Measurements from ENCODE around the gene DEFB132. TPM values are rescaled to one million over a fixed set of nuclear protein-coding genes. Genes with fewer than 3 reads are reported as not detected.

The DEFB132 gene
- total RNA-seq, 2 experiments from 2014 or later: not detected

DNA sequence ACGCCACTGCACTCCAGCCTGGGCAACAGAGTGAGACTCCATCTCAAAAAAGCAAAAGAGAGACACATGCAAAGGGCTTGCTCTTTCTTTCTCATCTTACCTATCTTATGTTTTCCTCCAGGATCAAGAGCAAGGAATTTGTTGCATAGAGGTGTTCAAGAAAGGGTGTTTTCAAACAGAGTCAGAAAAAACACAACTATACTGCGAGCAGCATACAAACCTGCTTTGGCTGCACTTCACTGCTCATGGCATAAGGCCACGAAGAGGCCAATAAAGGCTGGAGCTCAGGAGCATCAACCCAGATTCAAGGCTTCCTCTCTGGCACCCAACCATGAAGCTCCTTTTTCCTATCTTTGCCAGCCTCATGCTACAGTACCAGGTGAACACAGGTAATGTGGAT lies 30.6 kb upstream of the DEFB132 start, which contains the start of gene DEFB129:
Gene DEFB129 (plus strand): TSS at position 301 of the 400 bp plus-strand sequence. CDS start 31 bp downstream, at position 332.
- intact Hi-C loops (cut with micrococcal nuclease; ENCODE audit: unreplicated experiment): no loop called here
- ChIA-PET CTCF (ENCODE audit: unreplicated experiment) (no interaction called here), POLR2A (interaction anchor here (0.7 kb wide), 1 partner anchor 176 kb away, joined by 4 read pairs; no protein-coding TSS in a partner anchor)
- H3K36me3 ChIP-seq (ENCODE audit: insufficient read depth, low read length): no peaks in the 10 kb centered on the region
- DNase-seq (ENCODE audit: low spot score): no peak
- no peak within 1 kb of the TSS for H3K27ac ChIP-seq (ENCODE audit: low read depth, low read length, poor library complexity, severe bottlenecking)
- no peaks in the 10 kb centered on the region for H3K4me1 ChIP-seq (ENCODE audit: insufficient read depth, low read length, poor library complexity, severe bottlenecking)
- H3K4me3 ChIP-seq (ENCODE audit: low read depth, low read length, poor library complexity, severe bottlenecking): no peak within 1 kb of the TSS
- no TSS peak for BruUV-seq (replicated peaks)
- no peak within 1 kb of the TSS for H3K4me2 ChIP-seq (ENCODE audit: low read length)
- H4K20me1 ChIP-seq (ENCODE audit: insufficient read depth, low read length): no peaks in the 10 kb centered on the region
- H3K9me3 ChIP-seq (ENCODE audit: low read length): no peaks in the 10 kb centered on the region
- TF ChIP-seq CTCF (conservative IDR thresholded peaks at IDR 0.05; ENCODE audit: low read length): no peak
- TF ChIP-seq EZH2phosphoT487 (IDR thresholded peaks at IDR 0.05; ENCODE audit: borderline replicate concordance, low read depth, low read length): no peak
- no peak within 1 kb of the TSS for H2AFZ ChIP-seq (ENCODE audit: low read length)
- no peaks in the 10 kb centered on the region for H3K9me2 ChIP-seq (ENCODE audit: insufficient read depth, low read length)
- no peaks in the 10 kb centered on the region for H3K79me2 ChIP-seq (ENCODE audit: insufficient read depth, low read depth, low read length)

GRCh38 chr20:227439-228105 lies 30.0 kb upstream of the DEFB132 start:
- Histone ChIP-seq H3K9me2 (ENCODE audit: insufficient read depth, low read length) (no peaks in the 10 kb centered on the region), H3K36me3 (ENCODE audit: insufficient read depth, low read length) (no peaks in the 10 kb centered on the region), H3K4me1 (ENCODE audit: insufficient read depth, low read length, poor library complexity, severe bottlenecking) (no peaks in the 10 kb centered on the region), H4K20me1 (ENCODE audit: insufficient read depth, low read length) (no peaks in the 10 kb centered on the region), H3K4me3 (ENCODE audit: low read depth, low read length, poor library complexity, severe bottlenecking) (no peak overlapping the region), H3K79me2 (ENCODE audit: insufficient read depth, low read depth, low read length) (no peaks in the 10 kb centered on the region), H3K27ac (ENCODE audit: low read depth, low read length, poor library complexity, severe bottlenecking) (no peak overlapping the region), H2AFZ (ENCODE audit: low read length) (no peak overlapping the region), H3K4me2 (ENCODE audit: low read length) (no peak overlapping the region), H3K9me3 (ENCODE audit: low read length) (no peaks in the 10 kb centered on the region)
- POLR2A ChIA-PET: no interaction called here
- CTCF ChIA-PET (ENCODE audit: unreplicated experiment): no interaction called here
- peak; percentile 8 for DNase-seq (ENCODE audit: low spot score)
- intact Hi-C loops (cut with micrococcal nuclease; ENCODE audit: unreplicated experiment): no loop called here
- no peak for TF ChIP-seq CTCF (conservative IDR thresholded peaks at IDR 0.05; ENCODE audit: low read length)
- TF ChIP-seq EZH2phosphoT487 (IDR thresholded peaks at IDR 0.05; ENCODE audit: borderline replicate concordance, low read depth, low read length): no peak
- BruUV-seq (replicated peaks): no TSS peak

GRCh38 chr20:235891-236290 lies 21.6 kb upstream of the DEFB132 start:
- POLR2A ChIA-PET: no interaction called here
- Histone ChIP-seq H3K9me2 (ENCODE audit: insufficient read depth, low read length) (no peaks in the 10 kb centered on the region), H3K4me3 (ENCODE audit: low read depth, low read length, poor library complexity, severe bottlenecking) (no peak overlapping the region), H2AFZ (ENCODE audit: low read length) (no peak overlapping the region), H3K27ac (ENCODE audit: low read depth, low read length, poor library complexity, severe bottlenecking) (no peak overlapping the region), H3K4me1 (ENCODE audit: insufficient read depth, low read length, poor library complexity, severe bottlenecking) (no peaks in the 10 kb centered on the region), H3K4me2 (ENCODE audit: low read length) (no peak overlapping the region), H3K79me2 (ENCODE audit: insufficient read depth, low read depth, low read length) (no peaks in the 10 kb centered on the region), H4K20me1 (ENCODE audit: insufficient read depth, low read length) (no peaks in the 10 kb centered on the region), H3K9me3 (ENCODE audit: low read length) (no peaks in the 10 kb centered on the region), H3K36me3 (ENCODE audit: insufficient read depth, low read length) (no peaks in the 10 kb centered on the region)
- CTCF ChIA-PET (ENCODE audit: unreplicated experiment): no interaction called here
- intact Hi-C loops (cut with micrococcal nuclease; ENCODE audit: unreplicated experiment): no loop called here
- TF ChIP-seq CTCF (conservative IDR thresholded peaks at IDR 0.05; ENCODE audit: low read length): peak; percentile 35; the same call in 1 of the 2 replicates
- TF ChIP-seq EZH2phosphoT487 (IDR thresholded peaks at IDR 0.05; ENCODE audit: borderline replicate concordance, low read depth, low read length): no peak
- no TSS peak for BruUV-seq (replicated peaks)
- DNase-seq (ENCODE audit: low spot score): no peak

Data from OCI-LY7 (cell line).